ENCODE data around the gene S100A1.
"Not testable (repeated sequence)": the region's sequence is repeated elsewhere in the genome, so short reads cannot be mapped to it uniquely, and the experiment has no call there.

The S100A1 gene

DNA sequence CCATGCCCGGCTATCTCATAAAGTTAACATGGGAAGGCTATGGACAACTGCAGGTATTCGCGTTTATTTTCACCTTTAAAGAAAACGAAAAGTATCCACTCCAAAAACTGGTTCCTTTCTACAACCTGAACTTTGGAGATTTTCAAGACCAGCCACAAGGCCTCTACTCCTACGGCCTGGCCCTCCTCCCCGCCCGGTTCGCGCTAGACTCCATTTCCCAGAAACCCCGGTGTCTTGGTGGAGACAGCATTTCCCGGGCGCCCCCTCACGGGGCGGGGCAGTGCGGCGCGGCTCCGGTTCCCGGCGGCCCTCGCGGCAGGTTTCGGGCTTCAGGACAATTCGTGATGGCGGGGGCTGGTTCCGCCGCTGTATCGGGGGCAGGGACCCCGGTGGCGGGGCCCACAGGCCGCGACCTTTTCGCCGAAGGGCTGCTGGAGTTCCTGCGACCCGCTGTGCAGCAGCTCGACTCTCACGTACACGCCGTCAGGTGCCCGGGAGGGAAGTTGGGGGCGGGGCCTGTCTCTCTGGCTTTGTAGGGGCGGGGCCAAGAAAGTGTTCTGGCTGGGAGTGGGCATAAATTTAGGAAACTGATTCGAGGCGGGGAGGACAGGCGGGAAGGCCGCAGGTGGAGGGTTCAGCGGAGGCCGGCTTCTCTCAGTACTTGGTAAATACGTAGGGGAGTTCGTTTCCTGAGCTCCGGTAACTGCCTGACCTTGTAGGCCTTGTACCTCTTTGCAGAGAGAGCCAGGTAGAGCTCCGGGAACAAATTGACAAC, 30.4 kb downstream of the S100A1 start, which contains the start of gene SNAPIN:
Gene SNAPIN (plus strand): TSS at position 304 of the 775 bp plus-strand sequence. CDS start 41 bp downstream, at position 345.
- DNase-seq (ENCODE audit: low spot score), result peak; percentile 96

DNA sequence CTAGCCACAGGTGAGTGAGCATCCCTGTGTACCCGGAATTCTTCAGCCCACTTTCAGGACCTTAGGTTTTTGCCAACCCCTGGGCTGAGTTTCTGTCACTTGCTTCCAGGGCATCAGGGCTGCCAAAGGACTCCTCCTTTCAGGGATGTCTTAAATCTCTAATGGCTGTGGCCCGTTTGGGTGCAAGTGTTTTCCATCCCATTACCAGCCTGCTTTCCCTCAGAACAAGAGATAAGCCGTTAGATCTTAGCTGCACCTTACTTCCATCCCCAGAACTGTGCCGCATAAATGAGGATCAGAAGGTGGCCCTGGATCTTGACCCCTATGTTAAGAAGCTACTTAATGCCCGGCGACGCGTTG, 30.9 kb downstream of the S100A1 start:
- DNase-seq (ENCODE audit: low spot score), result no peak

DNA sequence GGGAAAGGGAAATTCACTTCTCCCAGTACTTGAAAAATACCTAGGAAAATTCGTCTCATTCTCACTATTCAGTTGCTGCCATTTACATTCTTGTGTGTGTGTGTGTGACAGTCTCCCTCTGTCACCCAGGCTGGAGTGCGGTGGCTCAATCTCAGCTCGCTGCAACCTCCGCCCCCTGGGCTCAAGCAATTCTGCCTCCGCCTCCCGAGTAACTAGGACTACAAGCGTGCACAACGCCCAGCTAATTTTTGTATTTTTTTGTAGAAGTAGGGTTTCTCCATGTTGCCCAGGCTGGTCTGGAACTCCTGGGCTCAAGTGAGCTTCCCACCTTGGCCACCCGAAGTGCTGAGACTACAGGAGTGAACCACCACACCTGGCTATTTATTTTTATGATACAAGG, 31.4 kb downstream of the S100A1 start:
- DNase-seq (ENCODE audit: low spot score), result no peak

DNA sequence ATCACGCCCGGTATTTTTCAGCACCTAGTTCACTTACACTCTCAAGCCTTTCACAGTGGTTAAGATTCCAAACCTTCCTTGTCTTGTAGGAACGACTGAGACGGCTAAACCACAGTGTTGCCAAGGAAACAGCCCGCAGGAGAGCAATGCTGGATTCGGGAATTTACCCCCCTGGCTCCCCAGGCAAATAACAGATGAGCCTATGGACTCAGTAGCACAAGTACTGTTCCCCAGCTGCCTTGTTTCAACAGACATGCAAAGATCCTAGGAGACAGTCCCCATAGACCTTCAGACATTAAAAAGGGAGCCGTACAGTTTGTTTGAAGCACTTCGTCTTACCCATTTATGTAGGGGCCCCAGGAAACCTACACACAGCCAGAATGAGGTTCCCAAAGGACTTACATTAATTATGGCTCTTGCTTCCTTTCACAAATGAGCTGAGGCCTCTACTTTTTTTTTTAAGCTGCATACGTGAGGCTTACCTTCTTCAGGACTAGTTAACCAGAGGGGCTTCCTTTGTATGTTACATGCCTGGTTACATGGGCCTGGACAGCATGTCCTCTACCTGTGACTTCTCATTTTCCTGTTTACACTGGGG, 33.0 kb downstream of the S100A1 start:
- DNase-seq (ENCODE audit: low spot score), result no peak

DNA sequence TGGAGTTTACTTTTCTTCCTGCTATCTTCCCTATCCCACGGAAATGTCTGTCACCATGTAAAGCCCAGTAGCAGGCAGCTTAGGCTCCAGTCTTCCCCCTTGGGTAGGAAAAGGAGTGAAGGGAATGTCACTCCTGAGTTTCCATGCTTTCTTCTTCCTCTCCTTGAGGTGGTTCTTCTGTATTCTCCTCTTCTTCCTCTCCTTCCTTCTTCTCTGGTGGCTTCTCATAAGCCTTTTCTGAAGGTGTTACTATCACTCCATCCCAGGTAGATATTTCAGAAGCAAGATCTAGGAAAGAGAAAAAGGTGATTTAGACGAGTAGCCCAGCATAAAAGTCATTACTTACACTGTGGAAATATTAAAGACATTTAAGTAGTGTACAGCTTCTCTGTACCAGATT, 34.0 kb downstream of the S100A1 start:
- no peak for DNase-seq (ENCODE audit: low spot score)

DNA sequence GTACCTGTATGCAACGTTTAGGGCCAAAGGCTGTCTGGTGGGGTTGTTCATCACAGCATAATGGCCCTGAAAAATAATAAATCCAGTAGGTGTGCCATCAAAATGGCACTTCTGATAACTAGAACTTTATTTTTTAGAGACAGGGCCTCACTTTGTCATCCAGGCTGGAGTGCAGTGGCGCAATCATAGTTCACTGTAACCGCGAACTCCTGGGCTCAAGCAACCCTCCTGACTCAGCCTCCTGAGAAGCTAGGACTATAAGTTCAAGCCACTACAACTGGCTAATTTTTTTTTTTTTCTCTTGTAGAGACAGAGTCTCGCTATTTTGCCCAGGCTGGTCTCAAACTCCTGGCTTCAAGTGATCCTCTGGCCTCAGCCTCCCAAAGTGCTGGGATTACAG, 35.0 kb downstream of the S100A1 start:
- no peak for DNase-seq (ENCODE audit: low spot score)

DNA sequence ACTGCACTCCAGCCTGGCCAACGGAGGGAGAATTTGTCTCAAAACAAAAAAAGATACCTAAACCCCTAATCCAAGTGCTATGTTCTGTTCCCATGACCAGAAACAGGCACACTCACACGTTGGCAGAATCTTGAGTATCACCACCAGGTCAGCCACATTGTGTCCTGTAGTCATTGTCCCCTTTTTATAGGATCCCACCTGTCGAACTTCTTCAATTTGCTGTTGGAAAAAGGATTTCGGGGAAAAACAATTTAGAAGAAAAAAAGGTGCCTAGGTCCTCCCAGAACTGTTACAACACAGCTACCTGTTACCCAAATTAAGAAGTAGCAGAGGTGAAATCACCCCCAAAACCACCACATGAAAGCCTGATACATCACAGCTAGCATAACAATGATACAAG, 39.2 kb downstream of the S100A1 start:
- no peak for DNase-seq (ENCODE audit: low spot score)

DNA sequence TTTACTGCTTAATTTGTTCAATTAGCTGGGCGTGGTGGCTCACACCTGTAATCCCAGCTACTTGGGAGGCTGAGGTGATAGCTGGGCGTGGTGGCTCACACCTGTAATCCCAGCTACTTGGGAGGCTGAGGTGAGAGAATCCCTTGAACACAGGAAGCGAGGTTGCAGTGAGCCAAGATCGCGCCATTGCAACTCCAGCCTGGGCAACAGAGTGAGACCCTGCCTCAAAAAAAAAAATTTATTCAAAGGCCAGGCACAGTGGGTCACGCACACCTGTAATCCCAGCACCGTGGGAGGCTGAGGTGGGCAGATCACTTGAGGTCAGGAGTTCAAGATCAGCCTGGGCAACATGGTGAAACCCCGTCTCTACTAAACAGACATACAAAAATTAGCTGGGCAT, 40.4 kb downstream of the S100A1 start:
- DNase-seq (ENCODE audit: low spot score), result not testable (repeated sequence)

DNA sequence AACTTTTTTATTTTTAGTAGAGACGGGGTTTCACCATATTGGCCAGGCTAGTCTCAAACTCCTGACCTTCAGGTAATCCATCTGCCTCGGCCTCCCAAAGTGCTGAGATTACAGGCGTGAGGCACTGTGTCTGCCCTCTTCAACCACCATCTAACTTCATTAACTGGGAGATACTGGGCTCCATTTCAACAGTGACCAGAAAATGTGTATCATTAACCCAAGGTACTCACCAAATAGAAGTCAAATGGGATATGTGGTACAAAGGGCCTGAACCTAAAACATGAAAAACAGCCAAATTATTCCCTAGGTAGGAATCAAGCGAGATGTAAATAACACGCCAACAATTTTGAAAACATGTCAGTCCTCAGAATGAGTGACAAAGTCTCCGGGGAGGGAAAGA, 41.4 kb downstream of the S100A1 start:
- DNase-seq (ENCODE audit: low spot score), result no peak

DNA sequence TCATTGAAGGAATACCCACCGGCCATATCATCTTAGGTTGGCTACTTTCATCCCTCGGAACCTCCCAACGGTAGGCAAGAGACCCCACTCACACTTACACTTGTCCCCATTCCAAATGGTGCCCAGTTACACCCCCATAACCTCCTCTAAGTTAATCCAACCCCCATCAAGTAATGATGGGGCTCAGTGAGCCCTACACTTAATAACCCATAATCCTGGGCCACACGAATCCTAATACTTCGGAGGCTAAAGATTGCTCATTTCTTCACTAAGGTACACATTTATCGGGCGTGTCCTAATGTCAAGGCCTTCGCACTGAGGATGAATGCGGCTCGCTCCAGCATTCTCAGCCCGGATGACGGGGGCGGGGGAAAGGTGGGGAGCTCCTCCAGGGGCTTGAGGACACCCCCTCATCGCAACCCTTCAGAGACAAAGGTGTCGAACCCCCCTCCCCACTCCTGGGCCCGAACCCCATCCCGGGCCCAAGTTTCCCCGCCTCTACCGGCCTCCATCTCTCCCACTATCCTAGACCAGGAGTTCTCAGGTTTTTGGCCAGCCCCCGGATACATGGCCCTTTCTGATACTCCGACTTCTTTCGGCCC, 42.1 kb downstream of the S100A1 start:
- DNase-seq (ENCODE audit: low spot score), result no peak

DNA sequence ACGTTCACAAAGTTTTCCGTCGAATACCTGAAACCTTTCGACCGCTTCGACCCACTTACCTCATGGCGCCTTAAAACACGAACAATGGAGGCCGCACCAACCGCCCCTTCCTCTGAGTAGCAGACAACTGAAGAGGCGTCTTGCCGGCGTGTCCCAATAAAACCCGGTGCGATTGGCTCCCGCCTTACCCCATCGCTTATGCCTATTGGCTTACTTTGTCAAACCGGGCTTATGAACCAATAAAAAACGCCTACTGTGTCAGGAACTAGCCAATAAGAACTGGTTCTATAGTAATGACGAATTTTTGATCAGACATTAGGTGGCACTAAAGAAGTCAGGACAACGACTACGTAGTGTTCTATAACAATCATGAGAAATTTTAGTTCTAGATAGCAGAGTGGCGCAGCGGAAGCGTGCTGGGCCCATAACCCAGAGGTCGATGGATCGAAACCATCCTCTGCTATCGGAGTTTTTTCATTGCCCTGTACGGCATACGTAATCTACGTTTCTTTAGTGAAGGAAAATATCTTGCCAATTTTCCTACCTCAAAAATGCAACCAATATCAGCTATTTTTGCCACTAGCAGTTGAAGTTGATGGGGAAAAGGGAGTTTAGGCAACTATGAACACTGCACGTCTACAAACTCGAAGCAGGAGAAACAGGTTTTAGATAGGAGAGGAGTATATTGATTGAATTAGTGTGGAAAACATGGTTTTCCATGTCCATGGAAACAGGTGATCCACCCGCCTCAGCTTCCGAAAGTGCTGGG, 42.8 kb downstream of the S100A1 start, which contains the start of gene ILF2:
Gene ILF2 (minus strand): TSS at position 135 of the 769 bp plus-strand sequence. CDS start 71 bp downstream, at position 64.
- DNase-seq (ENCODE audit: low spot score), result peak; percentile 97

DNA sequence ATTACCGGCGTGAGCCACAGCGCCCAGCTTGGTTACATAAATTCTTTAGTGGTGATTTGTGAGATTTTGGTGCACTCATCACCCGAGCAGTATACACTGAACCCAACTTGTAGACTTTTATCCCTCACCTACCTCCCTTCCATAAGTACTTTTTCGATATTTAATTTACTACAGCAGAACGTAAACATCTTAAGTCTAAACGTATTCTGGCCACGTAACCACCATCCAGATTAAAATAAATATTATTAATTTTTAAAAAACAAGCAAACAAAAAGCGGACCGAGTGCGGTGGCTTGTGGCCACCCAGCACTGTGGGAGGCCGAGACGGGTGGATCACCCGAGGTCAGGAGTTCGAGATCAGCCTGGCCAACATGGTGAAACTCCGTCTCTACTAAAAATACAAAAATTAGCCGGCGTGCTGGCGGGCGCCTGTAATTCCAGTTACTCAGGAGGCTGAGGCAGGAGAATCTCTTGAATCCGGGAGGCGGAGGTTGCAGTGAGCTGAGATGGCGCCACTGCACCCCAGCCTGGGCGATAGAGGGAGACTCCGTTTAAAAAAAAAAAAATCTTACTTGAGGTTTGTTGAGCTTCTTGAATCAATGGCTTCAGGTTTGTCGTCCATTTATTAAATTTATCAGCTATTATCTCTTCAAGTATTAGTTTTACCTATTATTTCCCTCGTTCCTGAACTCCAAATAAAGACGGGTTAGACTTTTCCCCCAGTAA, 43.6 kb downstream of the S100A1 start:
- not testable (repeated sequence) for DNase-seq (ENCODE audit: low spot score)

DNA sequence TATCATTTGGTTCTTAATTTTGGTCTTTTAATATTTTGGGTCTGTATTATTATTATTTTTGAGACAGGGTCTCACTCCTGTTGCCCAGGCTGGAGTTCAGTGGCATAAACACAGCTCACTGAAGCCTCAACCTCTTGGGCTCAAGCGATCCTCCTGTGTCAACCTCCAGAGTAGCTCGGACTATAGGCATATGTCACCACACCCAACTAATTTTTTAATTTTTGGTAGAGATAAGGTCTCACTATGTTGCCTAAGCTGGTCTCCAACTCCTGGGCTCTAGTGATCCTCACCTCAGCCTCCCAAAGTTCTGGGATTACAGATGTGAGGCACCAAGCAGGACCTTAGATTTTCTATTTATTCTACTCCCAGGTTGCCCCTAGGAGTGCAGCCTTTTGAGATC, 45.3 kb downstream of the S100A1 start:
- no peak for DNase-seq (ENCODE audit: low spot score)

DNA sequence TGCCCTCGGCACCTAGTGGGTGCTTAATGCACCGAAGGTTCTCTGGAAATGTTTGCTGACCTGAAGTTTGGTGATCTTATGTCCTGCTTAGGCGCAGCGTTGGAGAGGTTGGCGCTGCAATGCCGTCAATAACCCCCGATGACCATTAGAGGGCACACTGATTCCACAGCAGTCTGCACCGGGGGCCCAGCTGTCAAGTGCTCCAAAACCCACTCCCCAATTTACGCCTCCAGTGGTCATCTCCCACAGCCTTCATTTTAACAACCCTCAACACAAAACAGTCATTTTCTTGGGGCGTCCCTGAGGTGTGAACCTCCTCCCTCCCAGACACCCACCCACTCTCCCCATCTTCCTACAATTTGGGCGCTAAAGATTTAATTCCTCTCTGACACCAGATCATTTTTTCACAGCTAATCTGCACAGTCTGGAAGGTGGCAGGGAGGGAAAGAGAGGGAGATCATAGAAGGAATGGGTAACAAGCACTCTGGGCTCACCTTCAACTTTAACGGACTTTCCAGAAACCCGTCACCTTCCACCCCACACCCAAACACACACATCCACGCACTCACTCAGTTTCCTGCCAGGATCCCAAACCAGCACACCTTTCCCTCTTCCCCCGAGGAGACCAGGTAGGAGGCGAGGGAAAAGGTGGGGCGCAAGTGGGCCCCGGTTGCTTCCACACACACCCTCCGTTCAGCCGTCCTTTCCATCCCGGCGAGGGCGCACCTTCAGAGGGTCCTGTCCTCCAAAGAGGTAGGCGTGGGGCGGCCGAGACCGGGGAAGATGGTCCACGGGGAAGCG, 49.7 kb downstream of the S100A1 start:
- DNase-seq (ENCODE audit: low spot score), result peak; percentile 79

DNA sequence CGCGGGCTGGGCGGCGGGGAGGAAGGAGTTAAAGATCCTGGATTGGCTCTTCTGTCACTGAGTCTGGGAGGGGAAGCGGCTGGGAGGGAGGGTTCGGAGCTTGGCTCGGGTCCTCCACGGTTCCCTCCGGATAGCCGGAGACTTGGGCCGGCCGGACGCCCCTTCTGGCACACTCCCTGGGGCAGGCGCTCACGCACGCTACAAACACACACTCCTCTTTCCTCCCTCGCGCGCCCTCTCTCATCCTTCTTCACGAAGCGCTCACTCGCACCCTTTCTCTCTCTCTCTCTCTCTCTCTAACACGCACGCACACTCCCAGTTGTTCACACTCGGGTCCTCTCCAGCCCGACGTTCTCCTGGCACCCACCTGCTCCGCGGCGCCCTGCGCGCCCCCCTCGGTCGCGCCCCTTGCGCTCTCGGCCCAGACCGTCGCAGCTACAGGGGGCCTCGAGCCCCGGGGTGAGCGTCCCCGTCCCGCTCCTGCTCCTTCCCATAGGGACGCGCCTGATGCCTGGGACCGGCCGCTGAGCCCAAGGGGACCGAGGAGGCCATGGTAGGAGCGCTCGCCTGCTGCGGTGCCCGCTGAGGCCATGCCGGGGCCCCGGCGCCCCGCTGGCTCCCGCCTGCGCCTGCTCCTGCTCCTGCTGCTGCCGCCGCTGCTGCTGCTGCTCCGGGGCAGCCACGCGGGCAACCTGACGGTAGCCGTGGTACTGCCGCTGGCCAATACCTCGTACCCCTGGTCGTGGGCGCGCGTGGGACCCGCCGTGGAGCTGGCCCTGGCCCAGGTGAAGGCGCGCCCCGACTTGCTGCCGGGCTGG, 50.5 kb downstream of the S100A1 start, which contains the start of gene NPR1:
Gene NPR1 (plus strand): TSS at position 170 of the 818 bp plus-strand sequence. CDS start 421 bp downstream, at position 591.
- peak; percentile 69 for DNase-seq (ENCODE audit: low spot score)

DNA sequence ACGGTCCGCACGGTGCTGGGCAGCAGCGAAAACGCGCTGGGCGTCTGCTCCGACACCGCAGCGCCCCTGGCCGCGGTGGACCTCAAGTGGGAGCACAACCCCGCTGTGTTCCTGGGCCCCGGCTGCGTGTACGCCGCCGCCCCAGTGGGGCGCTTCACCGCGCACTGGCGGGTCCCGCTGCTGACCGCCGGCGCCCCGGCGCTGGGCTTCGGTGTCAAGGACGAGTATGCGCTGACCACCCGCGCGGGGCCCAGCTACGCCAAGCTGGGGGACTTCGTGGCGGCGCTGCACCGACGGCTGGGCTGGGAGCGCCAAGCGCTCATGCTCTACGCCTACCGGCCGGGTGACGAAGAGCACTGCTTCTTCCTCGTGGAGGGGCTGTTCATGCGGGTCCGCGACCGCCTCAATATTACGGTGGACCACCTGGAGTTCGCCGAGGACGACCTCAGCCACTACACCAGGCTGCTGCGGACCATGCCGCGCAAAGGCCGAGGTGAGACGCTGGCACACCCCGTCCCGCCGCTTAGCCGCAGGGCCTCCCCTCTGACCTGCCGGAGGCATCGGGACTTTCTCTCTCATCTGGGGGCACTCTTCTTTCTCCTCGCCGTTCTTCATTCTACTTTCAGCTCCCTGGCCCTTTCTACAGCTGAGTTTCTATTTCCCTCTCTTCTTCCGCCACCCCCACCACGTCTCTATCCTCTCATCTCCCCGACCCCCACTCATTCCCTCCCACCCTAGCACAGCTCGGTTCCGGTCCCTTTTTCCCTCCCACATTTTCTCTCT, 51.3 kb downstream of the S100A1 start:
- DNase-seq (ENCODE audit: low spot score), result peak; percentile 35

DNA sequence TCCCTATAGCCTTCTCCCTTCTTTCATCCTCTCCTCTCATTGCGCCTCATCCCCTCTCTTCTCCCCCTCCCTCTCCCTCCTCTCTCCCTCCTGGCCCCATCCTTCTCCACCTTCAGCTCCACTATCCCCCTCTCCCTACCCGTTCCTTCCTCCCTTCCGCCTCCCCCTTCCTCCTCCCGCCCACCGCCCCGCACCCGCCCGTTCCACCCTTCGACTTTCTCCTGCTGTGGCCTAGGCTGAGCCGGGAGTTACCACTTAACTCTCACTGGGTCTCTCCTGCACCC, 51.8 kb downstream of the S100A1 start:
- no peak for DNase-seq (ENCODE audit: low spot score)
